HL-60 (cell line): ENCODE results near the gene CTSD.

Source experiments
- GABPA ChIP-seq: IDR thresholded peaks from 2 replicates; pipeline ENCODE4 v1.6.1; 2012; ENCODE audit warnings: low read depth
- POLR2AphosphoS5 ChIP-seq: IDR thresholded peaks from 2 replicates; pipeline ENCODE4 v1.6.1; 2012; ENCODE audit warnings: low read depth
- TF ChIP-seq, protein P1 (sequence below): IDR thresholded peaks from one replicate; pipeline ENCODE4 v1.5.1; 2011; ENCODE audit warnings: low read length, control low read depth, inconsistent platforms; ENCODE audit not compliant: insufficient read depth
- TF ChIP-seq, protein P2 (sequence below): IDR thresholded peaks from 2 replicates; pipeline ENCODE4 v1.6.1; 2012; ENCODE audit warnings: low read depth; ENCODE audit not compliant: insufficient replicate concordance

DNA sequence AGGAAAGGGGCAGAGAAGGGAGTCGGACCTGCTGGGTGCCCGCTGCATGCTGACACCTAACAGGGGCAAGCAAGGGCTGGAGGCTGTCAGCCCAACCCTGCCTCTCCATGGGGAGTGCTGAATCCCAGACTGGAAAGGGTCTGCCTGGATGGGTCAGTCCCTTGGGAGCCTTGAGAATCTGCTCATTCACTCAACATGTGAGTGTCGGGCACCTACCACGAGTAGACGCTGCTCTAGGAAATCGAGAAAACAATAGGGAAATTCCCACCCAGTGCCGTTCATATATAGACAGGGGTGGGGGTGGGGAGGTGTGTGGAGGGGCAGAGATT, 4.4 kb upstream of the CTSD start:
- TF ChIP-seq, protein P1, sequence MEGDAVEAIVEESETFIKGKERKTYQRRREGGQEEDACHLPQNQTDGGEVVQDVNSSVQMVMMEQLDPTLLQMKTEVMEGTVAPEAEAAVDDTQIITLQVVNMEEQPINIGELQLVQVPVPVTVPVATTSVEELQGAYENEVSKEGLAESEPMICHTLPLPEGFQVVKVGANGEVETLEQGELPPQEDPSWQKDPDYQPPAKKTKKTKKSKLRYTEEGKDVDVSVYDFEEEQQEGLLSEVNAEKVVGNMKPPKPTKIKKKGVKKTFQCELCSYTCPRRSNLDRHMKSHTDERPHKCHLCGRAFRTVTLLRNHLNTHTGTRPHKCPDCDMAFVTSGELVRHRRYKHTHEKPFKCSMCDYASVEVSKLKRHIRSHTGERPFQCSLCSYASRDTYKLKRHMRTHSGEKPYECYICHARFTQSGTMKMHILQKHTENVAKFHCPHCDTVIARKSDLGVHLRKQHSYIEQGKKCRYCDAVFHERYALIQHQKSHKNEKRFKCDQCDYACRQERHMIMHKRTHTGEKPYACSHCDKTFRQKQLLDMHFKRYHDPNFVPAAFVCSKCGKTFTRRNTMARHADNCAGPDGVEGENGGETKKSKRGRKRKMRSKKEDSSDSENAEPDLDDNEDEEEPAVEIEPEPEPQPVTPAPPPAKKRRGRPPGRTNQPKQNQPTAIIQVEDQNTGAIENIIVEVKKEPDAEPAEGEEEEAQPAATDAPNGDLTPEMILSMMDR: no peak
- TF ChIP-seq GABPA: no peak
- no peak for TF ChIP-seq POLR2AphosphoS5
- TF ChIP-seq, protein P2, sequence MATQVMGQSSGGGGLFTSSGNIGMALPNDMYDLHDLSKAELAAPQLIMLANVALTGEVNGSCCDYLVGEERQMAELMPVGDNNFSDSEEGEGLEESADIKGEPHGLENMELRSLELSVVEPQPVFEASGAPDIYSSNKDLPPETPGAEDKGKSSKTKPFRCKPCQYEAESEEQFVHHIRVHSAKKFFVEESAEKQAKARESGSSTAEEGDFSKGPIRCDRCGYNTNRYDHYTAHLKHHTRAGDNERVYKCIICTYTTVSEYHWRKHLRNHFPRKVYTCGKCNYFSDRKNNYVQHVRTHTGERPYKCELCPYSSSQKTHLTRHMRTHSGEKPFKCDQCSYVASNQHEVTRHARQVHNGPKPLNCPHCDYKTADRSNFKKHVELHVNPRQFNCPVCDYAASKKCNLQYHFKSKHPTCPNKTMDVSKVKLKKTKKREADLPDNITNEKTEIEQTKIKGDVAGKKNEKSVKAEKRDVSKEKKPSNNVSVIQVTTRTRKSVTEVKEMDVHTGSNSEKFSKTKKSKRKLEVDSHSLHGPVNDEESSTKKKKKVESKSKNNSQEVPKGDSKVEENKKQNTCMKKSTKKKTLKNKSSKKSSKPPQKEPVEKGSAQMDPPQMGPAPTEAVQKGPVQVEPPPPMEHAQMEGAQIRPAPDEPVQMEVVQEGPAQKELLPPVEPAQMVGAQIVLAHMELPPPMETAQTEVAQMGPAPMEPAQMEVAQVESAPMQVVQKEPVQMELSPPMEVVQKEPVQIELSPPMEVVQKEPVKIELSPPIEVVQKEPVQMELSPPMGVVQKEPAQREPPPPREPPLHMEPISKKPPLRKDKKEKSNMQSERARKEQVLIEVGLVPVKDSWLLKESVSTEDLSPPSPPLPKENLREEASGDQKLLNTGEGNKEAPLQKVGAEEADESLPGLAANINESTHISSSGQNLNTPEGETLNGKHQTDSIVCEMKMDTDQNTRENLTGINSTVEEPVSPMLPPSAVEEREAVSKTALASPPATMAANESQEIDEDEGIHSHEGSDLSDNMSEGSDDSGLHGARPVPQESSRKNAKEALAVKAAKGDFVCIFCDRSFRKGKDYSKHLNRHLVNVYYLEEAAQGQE: no peak
